GM10266 (cell line): ENCODE data around the gene WWOX.

ENCODE experiments used
- DNase-seq: peaks from one replicate; pipeline ENCODE4 v3.0.0; 2012; ENCODE audit errors: extremely low spot score
- CTCF ChIP-seq: IDR thresholded peaks from 2 replicates; pipeline ENCODE4 v1.5.1; 2012; ENCODE audit warnings: mild to moderate bottlenecking, low read depth; ENCODE audit not compliant: control insufficient read depth, insufficient read depth; ENCODE audit errors: missing control alignments

Gene WWOX

GRCh38 chr16:78967948-78968347 is 868.5 kb downstream of the WWOX start:
- no peak for DNase-seq
- TF ChIP-seq CTCF = no peak

- TF ChIP-seq CTCF = no peak
- no peak for DNase-seq
Observed at GRCh38 chr16:78969721-78970120, 870.3 kb downstream of the WWOX start.

- TF ChIP-seq CTCF = no peak
- no peak for DNase-seq
Observed at GRCh38 chr16:78970650-78971049, 871.2 kb downstream of the WWOX start.

GRCh38 chr16:78972006-78972405 is 872.6 kb downstream of the WWOX start:
- TF ChIP-seq CTCF = no peak
- no peak for DNase-seq

- DNase-seq = no peak
- TF ChIP-seq CTCF = no peak
Observed at GRCh38 chr16:78972986-78973385, 873.5 kb downstream of the WWOX start.

- no peak for DNase-seq
- TF ChIP-seq CTCF = no peak
Observed at GRCh38 chr16:78976212-78976611, 876.8 kb downstream of the WWOX start.

- no peak for DNase-seq
- no peak for TF ChIP-seq CTCF
Observed at GRCh38 chr16:78980825-78981224, 881.4 kb downstream of the WWOX start.
